Neural progenitor cell (in vitro differentiated cells): ENCODE measurements around the gene ELL. TPM values are rescaled to one million over a fixed set of nuclear protein-coding genes. Genes with fewer than 3 reads are reported as not detected.

Source experiments
- DNase-seq: peaks from one replicate; pipeline ENCODE4 v3.0.0-alpha.2; 2016; ENCODE audit warnings: low spot score
- H2AFZ ChIP-seq: fragments of 200-600 bp; sonication (generic); replicated peaks from 2 replicates; pipeline ENCODE4 v1.6.1; 2016; ENCODE audit warnings: antibody characterized with exemption
- H3F3A ChIP-seq: fragments of 200-600 bp; sonication (generic); 2 replicates; pipeline ENCODE4 v1.6.1; 2016; ENCODE audit warnings: antibody characterized with exemption, low read depth
- H3K27ac ChIP-seq: fragments of 200-600 bp; sonication (generic); 2 replicates; pipeline ENCODE4 v1.5.1; 2016; ENCODE audit warnings: mild to moderate bottlenecking
- H3K27me3 ChIP-seq: fragments of 200-600 bp; sonication (generic); 2 replicates; pipeline ENCODE4 v1.6.1; 2016; ENCODE audit warnings: mild to moderate bottlenecking, moderate library complexity
- H3K36me3 ChIP-seq: fragments of 200-600 bp; sonication (generic); 2 replicates; pipeline ENCODE4 v1.5.1; 2016
- H3K4me1 ChIP-seq: fragments of 200-600 bp; sonication (generic); 2 replicates; pipeline ENCODE4 v1.6.1; 2016; ENCODE audit warnings: mixed run types
- H3K4me2 ChIP-seq: fragments of 200-600 bp; sonication (generic); 2 replicates; pipeline ENCODE4 v1.6.1; 2016
- H3K4me3 ChIP-seq: fragments of 200-600 bp; sonication (generic); 2 replicates; pipeline ENCODE4 v1.5.1; 2016
- H3K79me2 ChIP-seq: fragments of 200-600 bp; sonication (generic); 2 replicates; pipeline ENCODE4 v1.6.1; 2016; ENCODE audit warnings: low read depth
- H3K9ac ChIP-seq: fragments of 200-600 bp; sonication (generic); 2 replicates; pipeline ENCODE4 v1.6.1; 2016
- H3K9me3 ChIP-seq: fragments of 200-600 bp; sonication (generic); 2 replicates; pipeline ENCODE4 v1.5.1; 2016; ENCODE audit warnings: low read depth
- H4K20me1 ChIP-seq: fragments of 200-600 bp; sonication (generic); 2 replicates; pipeline ENCODE4 v1.6.1; 2016; ENCODE audit warnings: low read depth
- H3K27ac Mint-ChIP-seq: 3 replicates; pipeline ENCODE4 v1.8.0; 2021; ENCODE audit warnings: mixed read lengths
- H3K27me3 Mint-ChIP-seq: 2 replicates; pipeline ENCODE4 v1.8.0; 2022; ENCODE audit warnings: low read depth, mild to moderate bottlenecking, inconsistent platforms, moderate library complexity, mixed read lengths; ENCODE audit not compliant: insufficient read depth
- H3K36me3 Mint-ChIP-seq: 3 replicates; pipeline ENCODE4 v1.8.0; 2021; ENCODE audit warnings: mixed read lengths
- H3K4me1 Mint-ChIP-seq: 3 replicates; pipeline ENCODE4 v1.8.0; 2021; ENCODE audit warnings: mixed read lengths
- H3K4me3 Mint-ChIP-seq: 3 replicates; pipeline ENCODE4 v1.8.0; 2021; ENCODE audit warnings: mild to moderate bottlenecking, moderate library complexity, mixed read lengths
- H3K9me3 Mint-ChIP-seq: 3 replicates; pipeline ENCODE4 v1.8.0; 2020; ENCODE audit warnings: mixed read lengths
- CTCF ChIP-seq: fragments of 200-600 bp; sonication (generic); IDR thresholded peaks from 2 replicates; pipeline ENCODE4 v1.5.1; 2017; ENCODE audit warnings: antibody characterized with exemption, mild to moderate bottlenecking
- EZH2 ChIP-seq: fragments of 200-600 bp; sonication (generic); IDR thresholded peaks from 2 replicates; pipeline ENCODE4 v1.6.1; 2017; ENCODE audit warnings: antibody characterized with exemption, mild to moderate bottlenecking, moderate library complexity
- EZH2phosphoT487 ChIP-seq: fragments of 200-600 bp; sonication (generic); IDR thresholded peaks from 2 replicates; pipeline ENCODE4 v1.6.1; 2017; ENCODE audit warnings: antibody characterized with exemption
- total RNA-seq: library from RNA; depleted of rRNA; stranded (reverse); fragments of >200 nt; gene quantifications from 2 replicates; pipeline ENCODE4 v1.2.3, GENCODE V29; 2015; ENCODE audit warnings: low replicate concordance

Gene ELL
- total RNA-seq, 1 donor from 2014 or later: 2.9 TPM

- no peak for TF ChIP-seq EZH2phosphoT487
- TF ChIP-seq EZH2: no peak
- TF ChIP-seq CTCF: no peak
- no peak overlapping the region for H3K4me3 Mint-ChIP-seq
- no peak overlapping the region for H3K27ac Mint-ChIP-seq
- Histone ChIP-seq H3K9ac (no peak overlapping the region), H3K4me3 (no peak overlapping the region), H3K9me3 (no peaks in the 10 kb centered on the region), H3K27ac (no peak overlapping the region), H2AFZ (no peak overlapping the region), H3K79me2 (peaks cover 64% of the 10 kb centered on the region), H3K4me2 (no peak overlapping the region), H3K36me3 (no peaks in the 10 kb centered on the region), H3K4me1 (peaks cover 7% of the 10 kb centered on the region), H4K20me1 (peaks cover 71% of the 10 kb centered on the region), H3K27me3 (peaks cover 3% of the 10 kb centered on the region), H3F3A (peaks cover 14% of the 10 kb centered on the region)
- no peaks in the 10 kb centered on the region for H3K9me3 Mint-ChIP-seq
- H3K4me1 Mint-ChIP-seq: peaks cover 32% of the 10 kb centered on the region
- H3K36me3 Mint-ChIP-seq: no peaks in the 10 kb centered on the region
- peaks cover 2% of the 10 kb centered on the region for H3K27me3 Mint-ChIP-seq
- no peak for DNase-seq
Measured at GRCh38 chr19:18518639-18519038, 3.2 kb downstream of the ELL start.

GRCh38 chr19:18517606-18518005 is 4.3 kb downstream of the ELL start:
- no peak overlapping the region for H3K9ac ChIP-seq
- Mint-ChIP-seq H3K36me3 (no peaks in the 10 kb centered on the region), H3K27ac (no peak overlapping the region), H3K27me3 (peaks cover 2% of the 10 kb centered on the region), H3K4me1 (peaks cover 35% of the 10 kb centered on the region), H3K9me3 (no peaks in the 10 kb centered on the region), H3K4me3 (no peak overlapping the region)
- peaks cover 3% of the 10 kb centered on the region for H3K27me3 ChIP-seq
- H2AFZ ChIP-seq: no peak overlapping the region
- DNase-seq: no peak
- H4K20me1 ChIP-seq: peaks cover 81% of the 10 kb centered on the region
- no peak for TF ChIP-seq CTCF
- TF ChIP-seq EZH2phosphoT487: no peak
- TF ChIP-seq EZH2: no peak
- H3K9me3 ChIP-seq: no peaks in the 10 kb centered on the region
- peaks cover 72% of the 10 kb centered on the region for H3K79me2 ChIP-seq
- peaks cover 4% of the 10 kb centered on the region for H3F3A ChIP-seq
- no peak overlapping the region for H3K4me2 ChIP-seq
- peaks cover 7% of the 10 kb centered on the region for H3K4me1 ChIP-seq
- H3K27ac ChIP-seq: no peak overlapping the region
- H3K36me3 ChIP-seq: no peaks in the 10 kb centered on the region
- H3K4me3 ChIP-seq: no peak overlapping the region

- no peaks in the 10 kb centered on the region for H3K36me3 Mint-ChIP-seq
- H4K20me1 ChIP-seq: peaks cover 87% of the 10 kb centered on the region
- H3K27me3 Mint-ChIP-seq: peaks cover 2% of the 10 kb centered on the region
Measured at GRCh38 chr19:18515959-18516358, 5.9 kb downstream of the ELL start.

More at GRCh38 chr19:18515959-18516358, 5.9 kb downstream of the ELL start:
- peaks cover 71% of the 10 kb centered on the region for H3K79me2 ChIP-seq
- Mint-ChIP-seq H3K9me3 (no peaks in the 10 kb centered on the region), H3K4me3 (no peak overlapping the region), H3K4me1 (peaks cover 34% of the 10 kb centered on the region), H3K27ac (no peak overlapping the region)
- H3F3A ChIP-seq: peaks cover 3% of the 10 kb centered on the region
- H3K27me3 ChIP-seq: peaks cover 3% of the 10 kb centered on the region
- no peaks in the 10 kb centered on the region for H3K9me3 ChIP-seq
- no peak for DNase-seq
- no peak overlapping the region for H3K4me2 ChIP-seq
- H3K36me3 ChIP-seq: no peaks in the 10 kb centered on the region
- no peak overlapping the region for H3K27ac ChIP-seq
- H3K9ac ChIP-seq: no peak overlapping the region
- H3K4me3 ChIP-seq: no peak overlapping the region
- TF ChIP-seq CTCF: no peak
- no peak for TF ChIP-seq EZH2phosphoT487
- TF ChIP-seq EZH2: no peak
- no peak overlapping the region for H2AFZ ChIP-seq
- peaks cover 5% of the 10 kb centered on the region for H3K4me1 ChIP-seq
